ENCODE measurements around the gene TRPC4.

The TRPC4 gene

GRCh38 chr13:37615276-37615675 lies 254.3 kb downstream of the TRPC4 start:
- TF ChIP-seq CTCF (IDR thresholded peaks at IDR 0.05; ENCODE audit: insufficient read depth, low read length): no peak
- TF ChIP-seq SPI1 (IDR thresholded peaks at IDR 0.05; ENCODE audit: borderline replicate concordance, low read depth): no peak
- no peak for TF ChIP-seq POLR2AphosphoS5 (IDR thresholded peaks at IDR 0.05; ENCODE audit: low read depth)
- no peak for TF ChIP-seq REST (IDR thresholded peaks at IDR 0.05; ENCODE audit: insufficient replicate concordance, low read depth)
- no peak for TF ChIP-seq GABPA (IDR thresholded peaks at IDR 0.05; ENCODE audit: low read depth)
- DNase-seq (ENCODE audit: low read depth in 1 of 2, low spot score in 1 of 2): no peak
- no peak overlapping the region for H3K27ac ChIP-seq (replicated peaks)
- no peak overlapping the region for H3K4me3 ChIP-seq (replicated peaks; ENCODE audit: insufficient read depth, low read length)
- peaks cover 2% of the 10 kb centered on the region for H3K27me3 ChIP-seq (ENCODE audit: insufficient read depth, poor library complexity, severe bottlenecking)

GRCh38 chr13:37613638-37614037 lies 255.9 kb downstream of the TRPC4 start:
- Histone ChIP-seq H3K27me3 (ENCODE audit: insufficient read depth, poor library complexity, severe bottlenecking) (peaks cover 2% of the 10 kb centered on the region), H3K4me3 (replicated peaks; ENCODE audit: insufficient read depth, low read length) (no peak overlapping the region), H3K27ac (replicated peaks) (no peak overlapping the region)
- DNase-seq (ENCODE audit: low read depth in 1 of 2, low spot score in 1 of 2): no peak
- TF ChIP-seq GABPA (IDR thresholded peaks at IDR 0.05; ENCODE audit: low read depth): no peak
- TF ChIP-seq CTCF (IDR thresholded peaks at IDR 0.05; ENCODE audit: insufficient read depth, low read length): no peak
- TF ChIP-seq SPI1 (IDR thresholded peaks at IDR 0.05; ENCODE audit: borderline replicate concordance, low read depth): no peak
- TF ChIP-seq REST (IDR thresholded peaks at IDR 0.05; ENCODE audit: insufficient replicate concordance, low read depth): no peak
- TF ChIP-seq POLR2AphosphoS5 (IDR thresholded peaks at IDR 0.05; ENCODE audit: low read depth): no peak

GRCh38 chr13:37613236-37613635 lies 256.3 kb downstream of the TRPC4 start:
- H3K27me3 ChIP-seq (ENCODE audit: insufficient read depth, poor library complexity, severe bottlenecking): peaks cover 2% of the 10 kb centered on the region
- no peak overlapping the region for H3K4me3 ChIP-seq (replicated peaks; ENCODE audit: insufficient read depth, low read length)
- DNase-seq (ENCODE audit: low read depth in 1 of 2, low spot score in 1 of 2): no peak
- TF ChIP-seq POLR2AphosphoS5 (IDR thresholded peaks at IDR 0.05; ENCODE audit: low read depth) (no peak), REST (IDR thresholded peaks at IDR 0.05; ENCODE audit: insufficient replicate concordance, low read depth) (no peak), GABPA (IDR thresholded peaks at IDR 0.05; ENCODE audit: low read depth) (no peak), SPI1 (IDR thresholded peaks at IDR 0.05; ENCODE audit: borderline replicate concordance, low read depth) (no peak), CTCF (IDR thresholded peaks at IDR 0.05; ENCODE audit: insufficient read depth, low read length) (no peak)
- no peak overlapping the region for H3K27ac ChIP-seq (replicated peaks)
